ENCODE measurements around the gene TUBB. TPM values are rescaled to one million over a fixed set of nuclear protein-coding genes. Genes with fewer than 3 reads are reported as not detected.

Gene TUBB
- polyA plus RNA-seq, 3 donors, result 1,231 to 1,298 (median 1,262) TPM

GRCh38 chr6:30732237-30732943 lies 12.2 kb downstream of the TUBB start:
- no peak for DNase-seq (ENCODE audit: low read depth in 3 of 3, low spot score in 2 of 3)

DNA sequence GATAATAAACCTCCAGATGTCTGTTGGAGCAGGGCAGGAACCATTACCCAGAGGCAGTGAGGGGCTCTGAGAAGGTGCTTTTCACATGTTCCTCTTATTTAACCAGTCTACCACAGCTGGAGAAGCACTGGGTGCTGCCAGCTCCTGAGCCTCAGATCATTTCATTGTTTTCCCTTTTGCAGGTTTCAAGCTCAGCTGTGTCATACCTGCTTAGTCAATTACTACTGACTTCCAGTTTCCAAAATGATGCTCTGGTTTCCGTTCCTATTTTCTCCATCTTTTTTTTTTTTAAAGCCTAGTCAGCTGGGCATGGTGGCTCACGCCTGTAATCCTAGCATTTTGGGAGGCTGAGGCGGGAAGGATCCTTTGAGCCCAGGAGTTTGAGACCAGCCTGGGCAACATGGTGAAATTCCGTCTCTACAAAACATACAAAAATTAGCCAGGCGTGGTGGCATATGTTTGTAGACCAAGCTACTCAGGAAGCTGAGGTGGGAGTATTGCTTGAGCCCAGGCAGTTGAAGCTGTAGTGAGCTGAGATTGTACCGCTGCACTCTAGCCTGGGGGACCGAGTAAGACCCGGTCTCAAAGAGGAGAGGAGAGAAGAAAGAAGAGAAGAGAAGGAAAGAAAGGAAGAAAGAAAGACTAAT lies 15.6 kb downstream of the TUBB start:
- no peak for DNase-seq (ENCODE audit: low read depth in 3 of 3, low spot score in 2 of 3)

- no peak for DNase-seq (ENCODE audit: low read depth in 3 of 3, low spot score in 2 of 3)
Observed at GRCh38 chr6:30738532-30738931, 18.4 kb downstream of the TUBB start.

- no peak for DNase-seq (ENCODE audit: low read depth in 3 of 3, low spot score in 2 of 3)
Observed at GRCh38 chr6:30740540-30740870, 20.4 kb downstream of the TUBB start.

GRCh38 chr6:30741063-30741779 lies 21.1 kb downstream of the TUBB start:
- no peak for DNase-seq (ENCODE audit: low read depth in 3 of 3, low spot score in 2 of 3)

GRCh38 chr6:30741789-30742315 lies 21.7 kb downstream of the TUBB start:
- no peak for DNase-seq (ENCODE audit: low read depth in 3 of 3, low spot score in 2 of 3)

GRCh38 chr6:30742316-30743098 lies 22.4 kb downstream of the TUBB start, which contains the start of gene FLOT1:
FLOT1 (minus strand) TSS chr6:30742687; CDS start chr6:30742189, 498 bp downstream.
- DNase-seq (ENCODE audit: low read depth in 3 of 3, low spot score in 2 of 3), result no peak

GRCh38 chr6:30743099-30744053 lies 23.2 kb downstream of the TUBB start:
- DNase-seq (ENCODE audit: low read depth in 3 of 3, low spot score in 2 of 3), result no peak

DNA sequence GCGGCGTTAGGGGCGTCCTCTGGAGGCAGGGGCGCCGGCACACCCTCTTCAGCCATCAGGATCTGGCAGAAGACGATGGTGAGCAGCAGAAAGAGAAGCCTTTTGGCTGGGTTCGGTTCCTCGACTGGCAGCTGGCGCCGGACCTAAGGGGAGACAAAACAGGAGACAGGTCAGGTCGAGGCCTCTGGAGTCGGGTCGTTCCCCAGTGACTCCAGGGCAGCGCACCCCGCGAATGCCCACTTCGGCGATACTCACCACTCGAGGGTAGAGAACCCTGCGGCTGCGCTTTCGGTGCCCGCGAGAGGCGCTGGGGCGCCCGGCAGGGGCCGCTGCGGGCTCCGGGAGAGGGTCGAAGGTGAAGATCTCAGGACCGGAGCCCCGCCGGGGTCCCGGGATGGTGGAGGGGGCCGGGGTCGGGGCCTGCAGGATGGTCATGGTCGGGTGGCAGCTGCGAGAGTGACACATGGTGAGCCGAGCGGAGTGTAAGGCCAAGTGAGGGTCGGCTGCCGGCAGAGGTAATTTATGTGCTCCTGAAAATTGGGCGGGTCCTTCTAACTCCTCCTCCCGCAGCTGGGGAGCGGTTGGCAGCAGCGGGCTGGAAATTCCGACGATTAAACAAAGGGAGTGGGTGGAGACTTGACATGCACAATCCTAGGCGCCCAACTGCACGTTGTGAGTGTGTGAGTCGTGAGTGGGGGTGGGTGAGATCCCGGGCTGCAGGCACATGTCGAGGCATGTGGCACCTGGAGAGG lies 24.1 kb downstream of the TUBB start, which contains the start of gene IER3:
IER3 (minus strand) TSS at position 494 of the 752 bp plus-strand sequence; CDS start at position 465, 29 bp downstream.
- peak in 1 of 3 donors; percentile 82 for DNase-seq (ENCODE audit: low read depth in 3 of 3, low spot score in 2 of 3)

DNA sequence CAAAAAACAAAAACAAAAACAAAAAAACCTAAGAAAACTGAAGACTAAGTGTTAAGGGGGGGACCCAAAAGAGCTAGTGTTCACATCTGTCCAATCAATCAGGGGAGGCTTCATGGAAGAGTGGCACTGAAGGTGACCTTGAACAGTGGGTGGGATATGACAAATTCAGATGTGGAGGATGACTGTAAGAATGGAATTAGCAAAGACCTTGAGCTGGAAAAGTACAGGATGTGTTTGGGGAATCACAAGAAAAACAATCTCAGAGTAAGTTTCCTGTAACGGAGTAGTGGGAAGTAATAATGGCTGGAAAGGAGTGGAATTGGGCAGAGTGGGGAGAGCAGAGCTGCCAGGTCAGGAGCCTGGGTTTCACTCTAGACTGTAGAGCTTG lies 27.1 kb downstream of the TUBB start:
- no peak for DNase-seq (ENCODE audit: low read depth in 3 of 3, low spot score in 2 of 3)

GRCh38 chr6:30747902-30748769 lies 28.0 kb downstream of the TUBB start:
- no peak for DNase-seq (ENCODE audit: low read depth in 3 of 3, low spot score in 2 of 3)

- no peak for DNase-seq (ENCODE audit: low read depth in 3 of 3, low spot score in 2 of 3)
Observed at GRCh38 chr6:30748851-30749540, 28.8 kb downstream of the TUBB start.

DNA sequence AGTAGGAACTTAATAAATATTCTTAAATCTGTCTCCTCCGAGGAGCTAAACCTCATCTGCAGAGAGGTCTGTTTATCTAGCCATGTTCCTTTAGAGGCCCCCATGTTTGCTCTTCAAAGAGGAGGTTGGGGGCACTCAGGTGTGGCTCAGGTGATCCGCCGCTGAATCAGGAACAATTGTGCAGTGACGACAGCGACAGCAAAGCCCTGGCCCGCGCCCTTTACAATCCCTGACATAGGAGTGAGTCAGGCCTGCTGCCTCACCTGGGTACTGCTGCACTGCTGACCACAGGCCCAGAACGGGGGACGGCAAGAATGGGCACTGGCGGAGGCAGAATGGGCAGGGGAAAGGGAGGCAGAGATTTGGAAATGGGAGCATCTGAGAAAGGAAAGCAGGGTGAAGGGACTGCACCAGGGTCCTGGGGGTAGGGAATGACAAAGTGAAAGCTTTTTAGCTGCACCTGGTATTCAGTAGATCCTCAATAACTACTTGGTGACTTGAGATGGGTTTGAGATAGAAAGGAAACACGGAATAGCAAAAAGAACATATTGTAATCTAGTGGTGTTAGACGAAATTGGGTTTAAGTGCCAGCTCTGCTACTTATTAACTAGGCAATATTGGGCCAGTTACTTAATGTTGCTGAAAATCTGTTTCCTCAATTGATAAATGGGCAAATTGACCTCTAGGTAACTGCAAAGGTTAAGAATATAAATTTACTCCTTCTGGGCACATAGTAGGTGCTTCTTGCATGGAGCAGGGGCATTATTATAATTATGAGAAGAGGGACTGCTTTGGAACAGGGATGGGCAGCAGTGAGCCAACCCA lies 29.6 kb downstream of the TUBB start:
- DNase-seq (ENCODE audit: low read depth in 3 of 3, low spot score in 2 of 3), result no peak

- DNase-seq (ENCODE audit: low read depth in 3 of 3, low spot score in 2 of 3), result no peak
Observed at GRCh38 chr6:30750379-30750668, 30.2 kb downstream of the TUBB start.

DNA sequence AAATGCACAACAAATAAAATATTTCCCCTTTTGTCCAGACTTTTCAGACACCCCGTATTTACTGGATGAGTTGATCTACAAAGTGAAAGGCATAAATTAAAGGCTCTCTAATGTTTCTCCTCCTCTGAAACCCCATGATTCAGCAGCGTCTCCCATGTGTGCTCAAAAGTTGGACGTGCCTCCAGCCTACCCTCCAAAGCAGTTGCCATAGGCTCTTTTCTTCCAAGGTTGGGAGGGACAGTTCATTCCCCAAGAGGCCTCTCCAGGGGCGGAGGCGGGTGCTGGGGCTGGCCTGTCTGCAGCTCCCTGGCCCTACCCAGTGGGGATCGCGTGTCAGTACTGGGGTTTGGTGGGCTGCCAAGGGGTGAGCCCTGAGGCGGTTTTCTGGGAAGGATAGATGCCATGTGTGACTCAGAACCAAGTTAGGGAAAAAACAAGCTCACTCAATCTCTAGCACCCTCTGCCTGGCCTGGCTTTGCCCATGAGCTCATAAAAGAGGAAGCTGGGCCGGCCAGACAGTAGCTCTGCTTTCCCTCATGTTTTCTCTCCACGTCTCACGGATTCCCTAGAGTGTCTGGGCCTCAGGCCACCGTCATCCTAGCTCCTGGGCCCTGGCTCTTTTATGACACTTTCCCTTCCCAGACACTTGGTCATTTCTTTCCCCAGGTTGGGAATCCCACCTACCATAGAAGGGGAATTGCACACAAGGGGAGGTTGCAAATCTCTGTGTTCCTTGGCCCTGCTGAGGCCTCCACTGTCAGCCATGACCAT lies 32.2 kb downstream of the TUBB start:
- no peak for DNase-seq (ENCODE audit: low read depth in 3 of 3, low spot score in 2 of 3)

- no peak for DNase-seq (ENCODE audit: low read depth in 3 of 3, low spot score in 2 of 3)
Observed at GRCh38 chr6:30754631-30755030, 34.5 kb downstream of the TUBB start.
